Activated CD8-positive, alpha-beta memory T cell treated with anti-CD3 and anti-CD28 coated beads, Interleukin-2, amount 50 U/mL, for 24 hours (primary cell): ENCODE measurements around the gene OXER1.

Experiments used
- DNase-seq: peaks from one replicate; pipeline ENCODE4 v3.0.0-alpha.2; 2020; ENCODE audit errors: extremely low read depth

OXER1 gene

DNA sequence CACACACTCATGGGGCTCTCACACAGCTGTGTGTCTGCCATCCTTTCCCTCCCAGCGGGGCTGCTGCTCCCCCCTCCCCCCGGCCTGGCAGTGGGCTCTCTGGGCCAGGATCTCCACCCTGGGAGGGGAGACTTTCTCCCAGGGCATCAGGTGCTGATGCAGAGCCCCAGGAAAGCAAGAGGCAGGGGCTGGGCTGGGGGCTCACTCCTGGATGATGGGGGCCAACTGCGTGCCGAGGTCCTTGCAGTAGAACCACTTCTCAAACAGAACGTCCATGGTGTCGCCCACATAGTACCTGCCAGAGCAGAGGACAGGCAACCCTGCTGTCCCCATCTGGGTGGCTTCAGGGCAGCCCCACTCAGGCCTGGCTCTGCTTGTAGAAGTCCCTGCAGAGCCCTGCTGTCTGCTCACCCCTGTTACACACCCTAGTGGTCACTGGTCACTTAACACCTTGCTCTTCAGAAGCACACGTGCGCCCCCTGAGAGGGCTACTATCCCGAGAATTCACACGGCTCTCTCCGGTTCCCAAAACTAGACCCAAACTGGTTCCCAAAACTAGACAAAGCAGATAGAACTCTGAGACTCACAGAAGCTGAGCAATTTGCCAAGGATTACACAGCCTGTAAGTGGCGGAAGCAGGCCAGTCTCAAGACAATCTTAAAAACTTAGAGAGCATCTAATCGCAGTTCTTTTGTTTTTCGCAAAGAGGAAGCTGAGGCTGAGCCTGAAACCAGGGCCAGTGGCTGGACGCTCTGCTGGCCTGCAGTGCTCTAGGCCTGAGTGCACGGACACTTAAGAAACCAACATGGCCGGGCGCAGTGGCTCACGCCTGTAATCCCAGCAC is 6.6 kb upstream of the OXER1 start:
- DNase-seq: no peak

- DNase-seq: no peak
Observed at GRCh38 chr2:42769583-42770287, 5.8 kb upstream of the OXER1 start.

DNA sequence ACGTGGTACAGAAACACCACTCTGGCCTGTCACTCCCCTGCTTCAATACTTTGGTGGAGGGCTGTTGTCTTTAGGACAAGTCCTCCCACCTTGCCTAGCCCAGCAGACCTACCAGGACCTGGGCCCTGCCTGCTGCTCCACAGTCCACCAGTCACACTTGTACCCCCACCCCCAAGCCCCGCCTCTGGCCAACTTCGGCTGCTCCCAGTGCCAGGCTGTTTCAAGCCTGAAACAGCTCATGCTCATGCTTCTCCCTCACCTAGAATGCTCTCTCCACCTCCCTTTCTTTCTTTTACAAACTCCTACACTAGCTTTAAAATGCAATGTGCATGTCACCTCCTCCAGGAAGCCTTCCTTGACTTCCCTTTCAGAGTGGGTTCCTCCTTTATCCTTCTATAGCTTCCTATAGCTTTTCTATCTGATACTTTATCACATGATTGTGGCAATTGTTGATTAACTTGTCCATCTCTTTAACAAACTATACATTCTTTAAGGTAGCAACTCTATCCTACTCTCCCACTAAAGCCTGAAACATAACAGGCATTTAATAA is 4.8 kb upstream of the OXER1 start:
- no peak for DNase-seq

- DNase-seq: no peak
Observed at GRCh38 chr2:42767899-42768705, 4.2 kb upstream of the OXER1 start.

DNA sequence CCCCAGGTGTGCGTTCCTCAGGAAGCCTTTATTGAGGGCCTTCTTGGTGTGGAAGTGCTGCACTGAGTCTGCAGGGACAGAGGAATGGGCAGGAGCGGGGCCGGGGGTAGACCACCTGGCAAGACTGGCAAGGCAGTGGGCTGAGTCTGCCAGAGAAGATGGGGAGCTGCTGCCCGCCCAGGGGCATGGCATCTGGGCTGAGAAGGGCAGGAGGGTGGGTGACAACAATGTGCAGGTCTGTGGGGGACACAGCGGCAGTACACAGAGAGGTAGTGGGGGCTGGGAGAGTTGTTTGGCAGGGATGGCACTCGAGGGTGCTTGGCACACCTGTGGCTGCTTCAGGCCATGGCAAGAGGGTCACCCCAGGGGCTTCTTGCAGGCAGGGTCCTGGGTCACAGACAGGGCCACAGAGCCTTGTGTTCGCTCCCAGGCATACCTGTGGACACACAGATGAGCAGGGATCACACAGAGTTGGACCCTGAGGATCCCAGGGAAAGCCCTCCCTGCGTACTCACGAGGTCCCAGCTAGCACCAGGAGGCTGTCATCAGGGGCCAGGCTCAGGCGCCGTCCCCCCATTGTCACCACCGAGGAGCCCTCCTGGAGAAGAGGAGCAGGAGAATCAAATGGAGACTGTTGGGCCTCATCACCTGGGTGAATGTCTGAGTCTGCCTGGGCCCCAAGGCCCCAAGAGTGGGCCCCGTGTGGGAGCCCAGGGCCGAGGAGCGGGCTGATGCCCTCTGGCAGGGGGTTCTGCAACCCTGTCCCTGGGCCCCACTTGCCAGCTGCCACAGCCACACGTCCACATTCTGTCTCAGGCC is 3.4 kb upstream of the OXER1 start:
- DNase-seq: no peak

- no peak for DNase-seq
Observed at GRCh38 chr2:42765686-42766085, 1.8 kb upstream of the OXER1 start.

DNA sequence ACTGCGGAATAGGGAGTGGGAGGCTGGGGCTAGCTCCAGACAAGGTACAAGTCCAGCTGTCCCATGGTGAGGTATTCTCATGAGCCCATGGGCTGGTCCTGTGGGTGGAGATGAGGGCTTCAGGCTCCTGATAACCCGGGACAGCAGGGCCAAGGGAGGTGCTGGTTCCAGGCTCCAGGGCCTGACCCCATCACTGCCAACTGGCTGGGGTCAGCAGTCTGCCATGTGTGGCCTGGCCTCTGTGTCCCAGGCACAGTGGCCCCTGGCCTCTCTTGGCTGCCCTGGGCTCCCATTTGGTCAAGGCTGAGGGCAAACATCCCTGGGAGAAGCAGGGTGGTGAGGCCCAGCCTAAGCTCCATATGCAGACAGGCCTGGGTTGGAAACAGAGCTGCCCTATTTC is 966 bp upstream of the OXER1 start:
- DNase-seq: no peak

DNA sequence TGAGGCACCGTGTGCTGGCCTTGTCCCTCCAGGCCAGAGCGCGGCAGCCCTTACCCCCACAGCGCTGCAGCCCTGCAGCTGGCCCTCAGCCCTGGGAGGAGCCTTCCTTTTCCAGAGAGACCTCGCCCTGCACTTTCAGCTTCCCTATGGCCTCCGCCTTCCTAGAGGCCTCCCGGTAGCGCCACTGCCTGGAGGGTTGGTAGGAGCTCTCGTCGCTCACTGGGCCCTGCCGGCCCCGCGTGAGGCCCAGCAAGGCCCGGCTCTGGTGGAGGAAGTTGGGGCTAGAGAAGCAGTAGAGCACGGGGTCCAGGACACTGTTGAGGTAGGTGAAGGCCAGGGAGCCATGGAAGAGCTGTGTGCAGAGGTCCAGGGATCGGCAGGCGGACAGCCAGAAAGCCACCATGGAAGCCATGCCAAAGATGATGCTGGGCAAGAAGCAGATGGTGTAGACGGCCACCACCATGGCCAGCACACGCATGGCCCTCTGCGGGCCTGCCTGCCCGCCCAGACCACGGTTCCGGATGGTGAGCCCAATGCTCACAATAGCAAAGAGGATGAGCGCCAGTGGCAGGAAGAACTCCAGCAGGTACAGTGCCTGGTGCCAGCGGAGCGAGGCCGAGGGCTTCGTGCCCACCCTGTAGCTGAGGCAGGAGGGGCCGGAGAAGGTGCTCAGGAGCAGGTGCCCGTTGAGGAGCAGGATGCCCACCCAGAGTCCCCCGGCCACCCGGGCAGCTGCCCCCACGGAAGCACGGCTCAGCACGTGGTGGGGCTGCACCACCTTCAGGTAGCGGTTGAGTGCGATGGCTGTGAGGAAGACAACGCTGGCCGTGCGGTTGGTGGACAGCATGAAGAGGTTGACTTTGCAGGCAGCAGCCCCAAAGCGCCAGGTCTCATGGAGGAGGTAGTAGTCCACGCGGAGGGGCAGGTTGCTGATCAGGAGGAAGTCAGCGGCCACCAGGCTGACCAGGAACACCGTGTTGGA is 821 bp downstream of the OXER1 start:
- DNase-seq: no peak

- no peak for DNase-seq
Observed at GRCh38 chr2:42762155-42762554, 1.8 kb downstream of the OXER1 start.

DNA sequence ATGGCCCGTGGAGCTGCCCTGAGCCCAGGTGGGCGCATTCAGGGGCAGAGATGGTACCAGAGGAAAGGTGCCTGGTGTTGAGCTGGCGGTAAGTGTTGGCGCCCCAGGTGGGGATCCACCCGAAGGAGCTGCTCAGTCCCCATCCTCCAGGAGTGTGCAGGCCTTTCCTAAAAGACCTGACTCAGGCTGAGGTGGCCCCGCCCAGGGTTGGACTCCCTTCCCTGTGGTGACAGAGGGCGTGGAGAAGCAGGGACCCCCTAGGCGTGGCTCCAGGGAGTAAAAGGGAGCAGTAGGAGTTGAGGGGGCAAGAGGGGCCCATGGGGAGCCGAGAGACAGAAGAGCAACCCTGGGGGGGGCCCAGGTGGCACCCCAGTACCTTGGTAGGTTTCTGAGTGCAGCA is 2.4 kb downstream of the OXER1 start:
- no peak for DNase-seq

GRCh38 chr2:42758751-42759150 is 5.2 kb downstream of the OXER1 start:
- DNase-seq: no peak

DNA sequence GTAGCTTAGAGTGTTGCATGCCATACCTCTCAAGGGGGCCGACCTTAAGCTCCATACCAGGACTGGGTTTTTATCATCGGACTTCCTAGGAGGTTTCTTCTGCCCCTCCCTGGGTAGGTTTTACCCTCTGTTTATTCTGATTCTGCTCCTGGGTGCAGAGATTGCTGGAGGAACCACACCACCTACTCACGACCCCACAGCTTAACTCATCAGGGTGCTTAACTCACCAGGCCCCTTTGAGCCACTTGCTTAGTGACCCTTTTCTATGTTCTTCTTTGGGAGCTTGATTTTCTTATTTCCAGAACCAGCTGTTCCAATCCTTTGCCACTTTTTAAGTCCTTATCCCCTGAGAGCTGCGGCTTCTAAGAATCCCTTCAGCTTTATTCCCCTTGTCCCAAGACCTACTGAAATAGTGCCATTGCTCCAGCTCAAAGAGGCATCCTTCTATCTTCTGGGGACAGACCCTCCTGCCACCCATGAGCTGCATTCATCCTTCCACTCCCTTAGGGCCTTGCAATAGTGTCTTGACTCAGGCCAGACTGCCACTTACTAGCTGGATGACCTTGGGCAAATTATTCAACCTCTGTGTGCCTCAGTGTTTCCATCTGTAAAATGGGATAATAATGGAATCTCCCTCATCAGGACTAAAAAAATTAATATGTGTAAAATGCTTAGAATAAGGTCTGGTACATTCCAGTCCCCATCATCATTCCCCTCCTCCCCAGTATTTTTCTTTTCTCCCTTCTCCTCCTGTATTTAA is 5.8 kb downstream of the OXER1 start:
- DNase-seq: no peak

DNA sequence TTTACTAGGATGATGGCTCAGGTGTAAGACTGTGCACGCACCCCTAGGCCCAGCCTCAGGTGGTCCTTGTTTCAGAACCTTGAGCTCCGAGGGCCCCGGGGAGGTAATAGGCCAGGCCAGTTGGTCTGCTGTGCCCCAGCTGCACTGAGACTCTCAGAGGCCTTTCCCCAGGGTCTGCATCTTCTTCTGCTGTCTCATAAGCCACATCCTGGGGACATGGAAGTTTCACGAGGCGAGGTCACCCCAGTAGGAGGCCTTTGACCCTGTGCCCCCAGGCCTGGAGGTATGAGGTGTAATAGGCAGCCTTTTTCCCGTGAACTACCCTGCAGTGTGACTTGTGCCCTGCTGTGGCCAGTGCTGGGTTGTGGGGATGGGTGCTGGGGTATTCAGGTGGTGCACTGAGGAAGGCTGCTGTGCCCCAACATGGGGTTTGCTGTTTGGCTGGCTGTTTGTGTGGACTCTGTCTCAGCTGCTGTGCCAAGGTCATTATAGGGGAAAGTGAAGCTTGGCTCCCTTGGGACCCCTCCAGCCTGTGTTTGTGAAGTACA is 6.9 kb downstream of the OXER1 start:
- no peak for DNase-seq

DNA sequence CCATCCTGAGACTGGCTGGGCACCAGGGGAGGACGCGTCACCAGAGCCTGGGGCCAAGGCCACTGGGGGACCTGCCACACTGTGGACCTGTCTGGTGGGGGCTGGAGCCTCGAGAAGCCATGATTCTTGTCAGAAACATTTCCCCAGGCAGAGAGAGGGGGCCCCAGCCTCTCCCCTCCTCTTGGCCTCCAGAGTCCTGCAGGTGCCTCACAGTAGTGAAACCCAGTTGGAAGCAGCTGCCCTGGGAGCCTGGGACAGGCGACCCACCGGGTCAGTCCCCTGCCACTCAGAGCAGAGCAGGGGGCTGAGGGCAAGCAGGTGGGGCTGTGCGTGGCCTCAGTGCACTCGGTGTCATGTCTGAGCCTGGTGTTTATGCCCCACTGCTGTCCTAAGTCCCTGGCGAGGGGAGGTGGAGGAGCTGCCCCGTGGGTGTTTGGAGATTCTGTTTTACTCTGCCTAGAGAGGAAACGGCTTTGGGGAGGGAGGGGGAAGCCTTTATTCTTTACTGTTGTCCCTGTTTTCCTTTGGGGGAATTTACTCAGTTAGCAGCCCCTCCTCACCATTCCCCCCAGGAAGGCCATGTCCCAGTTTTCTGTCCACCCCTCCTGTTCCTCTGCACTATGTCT is 7.7 kb downstream of the OXER1 start:
- no peak for DNase-seq

DNA sequence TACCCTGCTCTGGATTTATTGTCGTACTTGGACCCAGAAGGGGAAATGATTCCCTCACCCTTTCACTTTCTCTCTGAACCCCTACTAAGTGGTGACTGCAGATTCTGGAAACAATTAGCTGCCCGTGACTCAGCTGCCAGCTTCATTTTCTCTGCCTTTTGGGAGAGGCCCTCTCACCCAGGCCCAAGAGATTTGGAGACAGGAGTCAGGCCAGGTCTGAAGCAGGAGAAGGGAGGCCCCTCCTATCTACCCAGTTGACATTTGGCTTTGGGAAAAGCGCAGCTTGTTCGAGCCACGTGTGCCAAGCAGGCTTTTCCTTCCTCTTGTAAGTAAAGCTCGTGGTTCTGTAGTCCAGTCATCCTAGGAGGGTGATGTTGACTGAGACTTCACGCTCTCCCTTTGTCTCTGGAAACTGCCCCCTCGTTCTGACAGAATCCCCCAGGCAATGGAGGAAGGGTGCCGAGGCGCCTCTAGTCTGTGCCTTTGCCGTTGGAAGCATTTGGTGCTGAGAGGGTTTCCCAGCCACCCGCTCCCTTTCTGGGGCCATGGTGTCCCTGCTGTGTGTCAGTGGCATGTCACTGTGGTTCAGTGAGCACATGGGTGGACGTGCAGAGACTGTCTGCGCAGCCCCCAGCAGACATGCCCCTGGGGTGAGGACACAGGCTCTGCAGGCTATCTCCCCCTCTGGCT is 8.6 kb downstream of the OXER1 start:
- DNase-seq: no peak

DNA sequence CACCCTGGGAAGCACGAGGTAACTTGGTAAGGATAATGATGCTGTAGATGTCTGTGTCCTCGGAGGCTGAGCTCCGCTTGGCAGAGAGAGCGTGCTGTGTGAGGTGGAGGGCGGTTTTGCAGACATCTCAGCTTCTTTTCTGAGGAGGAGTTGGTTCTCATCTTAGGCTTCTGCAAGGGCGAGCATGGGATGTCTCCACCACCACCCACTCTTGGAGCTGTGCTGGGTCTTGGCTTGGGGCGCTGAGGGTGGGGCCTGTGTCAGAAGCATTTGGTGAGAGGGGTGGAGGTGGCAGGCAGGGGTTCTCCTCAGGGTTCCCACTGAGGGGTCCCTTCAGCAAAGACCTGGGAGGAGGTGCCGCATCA is 9.2 kb downstream of the OXER1 start:
- no peak for DNase-seq

- DNase-seq: no peak
Observed at GRCh38 chr2:42754021-42754775, 9.7 kb downstream of the OXER1 start.
